NB4 (cell line): ENCODE data around the gene DPY19L3.

Experiments
- POLR2A ChIP-seq: IDR thresholded peaks from 2 replicates; pipeline ENCODE4 v1.6.1; 2011; ENCODE audit warnings: mild to moderate bottlenecking; ENCODE audit not compliant: insufficient read length; ENCODE audit errors: extremely low read depth
- TF ChIP-seq, protein P1 (sequence below): IDR thresholded peaks from one replicate; pipeline ENCODE4 v1.5.1; 2012; ENCODE audit warnings: low read depth, low read length

DNA sequence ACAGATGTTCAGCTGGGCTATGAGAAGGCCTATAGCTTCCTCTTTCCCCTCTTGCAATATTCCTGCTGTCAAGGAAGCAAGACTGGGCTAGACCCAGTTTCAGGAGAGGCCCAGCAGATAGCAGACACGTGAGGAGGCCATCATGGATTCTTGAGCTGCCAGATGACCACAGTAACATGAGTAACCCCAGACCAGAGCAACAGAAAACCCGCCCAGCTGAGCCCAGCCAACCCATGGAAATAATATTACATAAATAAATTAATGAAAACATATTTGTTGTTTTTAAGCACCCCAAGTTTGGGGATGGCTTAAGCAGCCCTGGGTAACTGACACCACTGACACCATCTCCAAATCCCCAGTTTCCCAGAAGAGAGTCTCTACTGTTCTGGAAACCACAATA, 125.2 kb downstream of the DPY19L3 start:
- no peak for TF ChIP-seq POLR2A
- TF ChIP-seq, protein P1, sequence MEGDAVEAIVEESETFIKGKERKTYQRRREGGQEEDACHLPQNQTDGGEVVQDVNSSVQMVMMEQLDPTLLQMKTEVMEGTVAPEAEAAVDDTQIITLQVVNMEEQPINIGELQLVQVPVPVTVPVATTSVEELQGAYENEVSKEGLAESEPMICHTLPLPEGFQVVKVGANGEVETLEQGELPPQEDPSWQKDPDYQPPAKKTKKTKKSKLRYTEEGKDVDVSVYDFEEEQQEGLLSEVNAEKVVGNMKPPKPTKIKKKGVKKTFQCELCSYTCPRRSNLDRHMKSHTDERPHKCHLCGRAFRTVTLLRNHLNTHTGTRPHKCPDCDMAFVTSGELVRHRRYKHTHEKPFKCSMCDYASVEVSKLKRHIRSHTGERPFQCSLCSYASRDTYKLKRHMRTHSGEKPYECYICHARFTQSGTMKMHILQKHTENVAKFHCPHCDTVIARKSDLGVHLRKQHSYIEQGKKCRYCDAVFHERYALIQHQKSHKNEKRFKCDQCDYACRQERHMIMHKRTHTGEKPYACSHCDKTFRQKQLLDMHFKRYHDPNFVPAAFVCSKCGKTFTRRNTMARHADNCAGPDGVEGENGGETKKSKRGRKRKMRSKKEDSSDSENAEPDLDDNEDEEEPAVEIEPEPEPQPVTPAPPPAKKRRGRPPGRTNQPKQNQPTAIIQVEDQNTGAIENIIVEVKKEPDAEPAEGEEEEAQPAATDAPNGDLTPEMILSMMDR: no peak
